GM12874 (cell line): ENCODE measurements around the gene CCSER1.

Experiments
- TF ChIP-seq, protein P1 (sequence below): IDR thresholded peaks from 2 replicates; pipeline ENCODE4 v1.5.1; 2011; ENCODE audit warnings: low read depth, mild to moderate bottlenecking, control low read depth, low read length, moderate library complexity; ENCODE audit not compliant: insufficient read depth

The CCSER1 gene

DNA sequence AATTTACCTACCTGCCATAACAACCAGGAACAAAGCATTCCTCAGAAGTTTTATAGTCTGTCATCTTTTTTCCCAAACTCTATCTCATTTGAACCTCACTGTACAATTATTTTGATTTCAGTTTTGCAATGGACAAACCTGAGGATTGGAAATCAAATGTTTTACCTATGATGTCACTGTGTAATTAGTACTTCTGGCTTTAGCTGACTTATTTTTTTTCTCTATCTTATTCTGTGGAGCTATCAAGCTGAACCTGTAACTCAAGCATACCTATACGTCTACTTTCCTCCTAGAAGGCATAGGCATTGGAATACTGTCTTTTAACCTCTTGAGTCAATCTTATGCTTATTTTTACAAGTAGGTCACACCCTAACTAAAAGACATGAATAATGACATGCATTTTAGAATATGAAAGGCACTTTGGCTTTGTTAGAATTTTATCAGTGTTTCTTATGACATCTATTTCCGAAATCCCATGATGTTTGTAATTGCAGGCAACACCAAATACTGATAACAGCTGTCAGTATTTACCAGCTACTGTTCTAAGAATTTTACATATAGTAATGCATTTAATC, 21.5 kb downstream of the CCSER1 start:
- TF ChIP-seq, protein P1, sequence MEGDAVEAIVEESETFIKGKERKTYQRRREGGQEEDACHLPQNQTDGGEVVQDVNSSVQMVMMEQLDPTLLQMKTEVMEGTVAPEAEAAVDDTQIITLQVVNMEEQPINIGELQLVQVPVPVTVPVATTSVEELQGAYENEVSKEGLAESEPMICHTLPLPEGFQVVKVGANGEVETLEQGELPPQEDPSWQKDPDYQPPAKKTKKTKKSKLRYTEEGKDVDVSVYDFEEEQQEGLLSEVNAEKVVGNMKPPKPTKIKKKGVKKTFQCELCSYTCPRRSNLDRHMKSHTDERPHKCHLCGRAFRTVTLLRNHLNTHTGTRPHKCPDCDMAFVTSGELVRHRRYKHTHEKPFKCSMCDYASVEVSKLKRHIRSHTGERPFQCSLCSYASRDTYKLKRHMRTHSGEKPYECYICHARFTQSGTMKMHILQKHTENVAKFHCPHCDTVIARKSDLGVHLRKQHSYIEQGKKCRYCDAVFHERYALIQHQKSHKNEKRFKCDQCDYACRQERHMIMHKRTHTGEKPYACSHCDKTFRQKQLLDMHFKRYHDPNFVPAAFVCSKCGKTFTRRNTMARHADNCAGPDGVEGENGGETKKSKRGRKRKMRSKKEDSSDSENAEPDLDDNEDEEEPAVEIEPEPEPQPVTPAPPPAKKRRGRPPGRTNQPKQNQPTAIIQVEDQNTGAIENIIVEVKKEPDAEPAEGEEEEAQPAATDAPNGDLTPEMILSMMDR, result no peak

- TF ChIP-seq, protein P1, result no peak
Observed at GRCh38 chr4:90152024-90152423, 24.8 kb downstream of the CCSER1 start.

DNA sequence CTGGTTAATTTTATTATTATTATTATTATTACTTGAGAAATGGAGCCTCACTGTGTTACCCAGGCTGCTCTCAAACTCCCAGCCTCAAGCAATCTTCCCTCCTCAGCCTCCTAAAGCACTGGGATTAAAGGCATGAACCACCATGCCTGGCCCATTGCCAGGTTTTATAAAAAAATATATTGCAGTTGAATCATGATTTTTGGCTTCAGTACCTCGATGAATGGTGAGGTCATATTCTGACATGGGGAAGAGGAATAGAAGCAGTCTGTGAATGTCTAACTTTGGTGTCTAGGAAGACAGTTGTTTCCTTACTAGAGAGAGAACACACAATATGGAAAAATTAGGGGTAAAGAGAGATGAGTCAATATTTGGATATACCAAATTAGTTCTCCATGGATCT, 32.0 kb downstream of the CCSER1 start:
- TF ChIP-seq, protein P1, result no peak

- TF ChIP-seq, protein P1, result no peak
Observed at GRCh38 chr4:90160044-90160443, 32.9 kb downstream of the CCSER1 start.

GRCh38 chr4:90162566-90162965, 35.4 kb downstream of the CCSER1 start:
- TF ChIP-seq, protein P1, result no peak

DNA sequence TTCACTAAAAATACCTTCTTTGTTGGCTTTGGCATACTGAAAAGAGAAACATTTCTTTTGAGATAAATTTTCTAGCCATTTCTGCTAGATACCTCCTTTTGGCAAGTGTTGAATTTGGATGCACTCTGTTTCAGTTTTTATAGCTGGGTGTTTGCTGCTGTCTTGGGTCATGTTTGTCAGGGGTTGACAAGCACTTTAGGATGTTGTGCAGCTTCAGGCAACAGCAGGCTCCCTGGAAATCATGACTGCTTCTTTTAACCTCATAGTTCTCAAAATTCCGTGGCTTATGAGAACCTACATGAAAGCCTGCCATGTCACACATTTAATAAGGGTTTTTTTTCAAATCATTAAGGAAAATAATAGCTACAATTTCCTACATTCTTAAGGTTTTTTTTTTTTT, 36.7 kb downstream of the CCSER1 start:
- TF ChIP-seq, protein P1, result no peak

GRCh38 chr4:90165883-90166282, 38.7 kb downstream of the CCSER1 start:
- TF ChIP-seq, protein P1, result no peak
